EL (cell line): ENCODE measurements around the gene SPAG17.
"Not testable (repeated sequence)": the region's sequence is repeated elsewhere in the genome, so short reads cannot be mapped to it uniquely, and the experiment has no call there.

Experiments
- DNase-seq: peaks from one replicate; pipeline ENCODE4 v3.0.0-alpha.2; 2016

The SPAG17 gene

GRCh38 chr1:117964290-117965038 lies 220.6 kb downstream of the SPAG17 start:
- DNase-seq, result no peak

- DNase-seq, result peak; percentile 50
These were observed 225.7 kb downstream of the SPAG17 start for GRCh38 chr1:117959364-117959763.

GRCh38 chr1:117952386-117952785 lies 232.6 kb downstream of the SPAG17 start:
- no peak for DNase-seq

GRCh38 chr1:117942293-117942692 lies 242.7 kb downstream of the SPAG17 start:
- DNase-seq, result no peak

- DNase-seq, result no peak
These were observed 251.3 kb downstream of the SPAG17 start for GRCh38 chr1:117933769-117934168.

GRCh38 chr1:117932576-117932975 lies 252.5 kb downstream of the SPAG17 start:
- DNase-seq, result no peak

GRCh38 chr1:117930484-117930883 lies 254.5 kb downstream of the SPAG17 start:
- DNase-seq, result no peak

- DNase-seq, result no peak
These were observed 254.9 kb downstream of the SPAG17 start for GRCh38 chr1:117930173-117930447.

GRCh38 chr1:117929343-117930172 lies 255.5 kb downstream of the SPAG17 start, which contains the start of the genes GDAP2 and WDR3:
TSS of gene GDAP2 (minus strand) at chr1:117929621. CDS start at chr1:117920357, 9,264 bp downstream.
TSS of gene WDR3 (plus strand) at chr1:117929739. CDS start at chr1:117933320, 3,581 bp downstream.
- DNase-seq, result peak; percentile 97

GRCh38 chr1:117928881-117929342 lies 256.1 kb downstream of the SPAG17 start:
- peak; percentile 68 for DNase-seq

GRCh38 chr1:117925981-117926380 lies 259.0 kb downstream of the SPAG17 start:
- DNase-seq, result no peak

- not testable (repeated sequence) for DNase-seq
These were observed 262.3 kb downstream of the SPAG17 start for GRCh38 chr1:117922717-117923116.

GRCh38 chr1:117921991-117922390 lies 263.0 kb downstream of the SPAG17 start:
- DNase-seq, result no peak

- no peak for DNase-seq
These were observed 265.7 kb downstream of the SPAG17 start for GRCh38 chr1:117919376-117919775.

GRCh38 chr1:117911051-117911450 lies 274.0 kb downstream of the SPAG17 start:
- DNase-seq, result no peak

- no peak for DNase-seq
These were observed 280.0 kb downstream of the SPAG17 start for GRCh38 chr1:117905019-117905418.

GRCh38 chr1:117904485-117904884 lies 280.5 kb downstream of the SPAG17 start:
- DNase-seq, result no peak
